ENCODE results near the gene SIMC1.
A peak's percentile ranks its signal among the peaks of the same experiment; 100 is the strongest.

The SIMC1 gene

GRCh38 chr5:176317534-176318374, 79.5 kb downstream of the SIMC1 start:
- no peak for DNase-seq

GRCh38 chr5:176319827-176320554, 81.8 kb downstream of the SIMC1 start:
- DNase-seq, result no peak

GRCh38 chr5:176320577-176320976, 82.4 kb downstream of the SIMC1 start:
- DNase-seq, result no peak

- no peak for DNase-seq
Observed at GRCh38 chr5:176334031-176334770, 96.0 kb downstream of the SIMC1 start.

GRCh38 chr5:176337913-176338312, 99.7 kb downstream of the SIMC1 start:
- DNase-seq, result no peak

GRCh38 chr5:176339304-176339703, 101.1 kb downstream of the SIMC1 start:
- no peak for DNase-seq

- DNase-seq, result no peak
Observed at GRCh38 chr5:176341325-176342157, 103.3 kb downstream of the SIMC1 start.

GRCh38 chr5:176342158-176342483, 103.9 kb downstream of the SIMC1 start:
- no peak for DNase-seq

GRCh38 chr5:176342766-176343458, 104.7 kb downstream of the SIMC1 start:
- DNase-seq, result no peak

GRCh38 chr5:176350416-176350815, 112.2 kb downstream of the SIMC1 start:
- DNase-seq, result no peak

GRCh38 chr5:176352116-176352878, 114.1 kb downstream of the SIMC1 start:
- DNase-seq, result no peak

- no peak for DNase-seq
Observed at GRCh38 chr5:176353533-176353932, 115.3 kb downstream of the SIMC1 start.

GRCh38 chr5:176355400-176356178, 117.4 kb downstream of the SIMC1 start:
- no peak for DNase-seq

- no peak for DNase-seq
Observed at GRCh38 chr5:176356179-176356566, 117.9 kb downstream of the SIMC1 start.

GRCh38 chr5:176359658-176360057, 121.4 kb downstream of the SIMC1 start:
- no peak for DNase-seq

- DNase-seq, result no peak
Observed at GRCh38 chr5:176360894-176361436, 122.7 kb downstream of the SIMC1 start.

- DNase-seq, result peak; percentile 95
Observed at GRCh38 chr5:176361437-176362232, 123.4 kb downstream of the SIMC1 start, which contains the start of gene KIAA1191. KIAA1191 (minus strand) TSS chr5:176361764; CDS start chr5:176359508, 2,256 bp downstream.

- DNase-seq, result no peak
Observed at GRCh38 chr5:176362233-176362490, 123.9 kb downstream of the SIMC1 start.

GRCh38 chr5:176364765-176365350, 126.6 kb downstream of the SIMC1 start:
- no peak for DNase-seq

All from activated CD4-positive, alpha-beta T cell treated with anti-CD3 and anti-CD28 coated beads for 48 hours (primary cell).